ENCODE results near the gene FAM83D.

The FAM83D gene

GRCh38 chr20:38926142-38926933 is at the start of gene FAM83D:
Gene FAM83D, plus strand, starts transcription at chr20:38926417. Its CDS starts 26 bp downstream, at chr20:38926443.
- H3K4me1 Mint-ChIP-seq: peaks cover 35% of the 10 kb centered on the region
- peak within 1 kb of the TSS; percentile 58 for H3K4me3 Mint-ChIP-seq
- no peaks in the 10 kb centered on the region for H3K36me3 Mint-ChIP-seq
- no peaks in the 10 kb centered on the region for H3K9me3 Mint-ChIP-seq
- peak; percentile 98 for ATAC-seq
- H3K27me3 Mint-ChIP-seq: peaks cover 24% of the 10 kb centered on the region
- peak within 1 kb of the TSS; percentile 14 for H3K27ac Mint-ChIP-seq

GRCh38 chr20:38877483-38877882 is 48.7 kb upstream of the FAM83D start:
- Mint-ChIP-seq H3K36me3 (peaks cover 34% of the 10 kb centered on the region), H3K27me3 (no peaks in the 10 kb centered on the region), H3K27ac (peak overlapping the region; percentile 93), H3K9me3 (no peaks in the 10 kb centered on the region), H3K4me3 (peak overlapping the region; percentile 45), H3K4me1 (peaks cover 100% of the 10 kb centered on the region)
- no peak for ATAC-seq

GRCh38 chr20:38878866-38879265 is 47.4 kb upstream of the FAM83D start:
- H3K4me1 Mint-ChIP-seq: peaks cover 100% of the 10 kb centered on the region
- H3K4me3 Mint-ChIP-seq: peak overlapping the region; percentile 38

GRCh38 chr20:38880952-38881735 is 45.1 kb upstream of the FAM83D start:
- Mint-ChIP-seq H3K27ac (peak overlapping the region; percentile 93), H3K27me3 (no peaks in the 10 kb centered on the region), H3K4me3 (peak overlapping the region; percentile 70), H3K36me3 (peaks cover 51% of the 10 kb centered on the region), H3K9me3 (no peaks in the 10 kb centered on the region), H3K4me1 (peaks cover 93% of the 10 kb centered on the region)
- ATAC-seq: peak; percentile 82

More at GRCh38 chr20:38878866-38879265, 47.4 kb upstream of the FAM83D start:
- no peaks in the 10 kb centered on the region for H3K9me3 Mint-ChIP-seq
- H3K36me3 Mint-ChIP-seq: peaks cover 43% of the 10 kb centered on the region
- no peaks in the 10 kb centered on the region for H3K27me3 Mint-ChIP-seq
- peak overlapping the region; percentile 93 for H3K27ac Mint-ChIP-seq
- ATAC-seq: no peak

GRCh38 chr20:38881806-38882440 is 44.3 kb upstream of the FAM83D start:
- H3K4me3 Mint-ChIP-seq: peak overlapping the region; percentile 71
- H3K4me1 Mint-ChIP-seq: peaks cover 89% of the 10 kb centered on the region

GRCh38 chr20:38882600-38882999 is 43.6 kb upstream of the FAM83D start:
- peak overlapping the region; percentile 71 for H3K4me3 Mint-ChIP-seq
- H3K27ac Mint-ChIP-seq: peak overlapping the region; percentile 93

More at GRCh38 chr20:38881806-38882440, 44.3 kb upstream of the FAM83D start:
- Mint-ChIP-seq H3K27me3 (no peaks in the 10 kb centered on the region), H3K9me3 (peaks cover 2% of the 10 kb centered on the region), H3K36me3 (peaks cover 55% of the 10 kb centered on the region), H3K27ac (peak overlapping the region; percentile 93)
- no peak for ATAC-seq

GRCh38 chr20:38883081-38883980 is 42.9 kb upstream of the FAM83D start:
- Mint-ChIP-seq H3K27me3 (no peaks in the 10 kb centered on the region), H3K27ac (peak overlapping the region; percentile 93), H3K36me3 (peaks cover 47% of the 10 kb centered on the region), H3K4me1 (peaks cover 86% of the 10 kb centered on the region), H3K4me3 (peak overlapping the region; percentile 71), H3K9me3 (peaks cover 2% of the 10 kb centered on the region)
- no peak for ATAC-seq

More at GRCh38 chr20:38882600-38882999, 43.6 kb upstream of the FAM83D start:
- H3K36me3 Mint-ChIP-seq: peaks cover 54% of the 10 kb centered on the region
- H3K9me3 Mint-ChIP-seq: peaks cover 2% of the 10 kb centered on the region
- H3K27me3 Mint-ChIP-seq: no peaks in the 10 kb centered on the region
- no peak for ATAC-seq
- peaks cover 86% of the 10 kb centered on the region for H3K4me1 Mint-ChIP-seq

GRCh38 chr20:38883981-38884733 is 42.1 kb upstream of the FAM83D start:
- Mint-ChIP-seq H3K4me3 (peak overlapping the region; percentile 60), H3K9me3 (peaks cover 2% of the 10 kb centered on the region), H3K36me3 (peaks cover 43% of the 10 kb centered on the region), H3K27me3 (no peaks in the 10 kb centered on the region), H3K27ac (peak overlapping the region; percentile 93), H3K4me1 (peaks cover 85% of the 10 kb centered on the region)
- ATAC-seq: no peak

GRCh38 chr20:38885357-38885756 is 40.9 kb upstream of the FAM83D start:
- H3K4me3 Mint-ChIP-seq: no peak overlapping the region
- no peaks in the 10 kb centered on the region for H3K27me3 Mint-ChIP-seq
- peaks cover 49% of the 10 kb centered on the region for H3K36me3 Mint-ChIP-seq
- peaks cover 83% of the 10 kb centered on the region for H3K4me1 Mint-ChIP-seq
- H3K27ac Mint-ChIP-seq: peak overlapping the region; percentile 36
- ATAC-seq: no peak
- H3K9me3 Mint-ChIP-seq: peaks cover 2% of the 10 kb centered on the region

GRCh38 chr20:38888059-38888831 is 38.0 kb upstream of the FAM83D start:
- peaks cover 79% of the 10 kb centered on the region for H3K4me1 Mint-ChIP-seq
- H3K36me3 Mint-ChIP-seq: peaks cover 50% of the 10 kb centered on the region
- peaks cover 7% of the 10 kb centered on the region for H3K9me3 Mint-ChIP-seq
- peak overlapping the region; percentile 98 for H3K27ac Mint-ChIP-seq
- no peak for ATAC-seq
- no peaks in the 10 kb centered on the region for H3K27me3 Mint-ChIP-seq
- no peak overlapping the region for H3K4me3 Mint-ChIP-seq

- Mint-ChIP-seq H3K4me3 (no peak overlapping the region), H3K27ac (peak overlapping the region; percentile 98), H3K27me3 (no peaks in the 10 kb centered on the region), H3K4me1 (peaks cover 79% of the 10 kb centered on the region), H3K36me3 (peaks cover 48% of the 10 kb centered on the region), H3K9me3 (peaks cover 7% of the 10 kb centered on the region)
- no peak for ATAC-seq
These were observed 37.2 kb upstream of the FAM83D start for GRCh38 chr20:38889050-38889449.

- Mint-ChIP-seq H3K27ac (peak overlapping the region; percentile 98), H3K4me3 (no peak overlapping the region), H3K4me1 (peaks cover 80% of the 10 kb centered on the region), H3K27me3 (no peaks in the 10 kb centered on the region), H3K36me3 (peaks cover 49% of the 10 kb centered on the region), H3K9me3 (peaks cover 7% of the 10 kb centered on the region)
- no peak for ATAC-seq
These were observed 36.3 kb upstream of the FAM83D start for GRCh38 chr20:38889792-38890496.

- Mint-ChIP-seq H3K27me3 (no peaks in the 10 kb centered on the region), H3K4me3 (no peak overlapping the region), H3K27ac (peak overlapping the region; percentile 98), H3K4me1 (peaks cover 75% of the 10 kb centered on the region), H3K9me3 (peaks cover 7% of the 10 kb centered on the region), H3K36me3 (peaks cover 51% of the 10 kb centered on the region)
- no peak for ATAC-seq
These were observed 35.8 kb upstream of the FAM83D start for GRCh38 chr20:38890497-38890818.

Data from stimulated activated memory B cell treated with anti-CD40 and anti-IgM and Interleukin-4, amounts not matched to agents 10 μg/mL and 1 μg/mL and 100 μg/mL, for 72 hours (primary cell).